Measurements from ENCODE around the gene TNKS1BP1.
"Not testable (repeated sequence)": the region's sequence is repeated elsewhere in the genome, so short reads cannot be mapped to it uniquely, and the experiment has no call there.

TNKS1BP1 gene, protein sequence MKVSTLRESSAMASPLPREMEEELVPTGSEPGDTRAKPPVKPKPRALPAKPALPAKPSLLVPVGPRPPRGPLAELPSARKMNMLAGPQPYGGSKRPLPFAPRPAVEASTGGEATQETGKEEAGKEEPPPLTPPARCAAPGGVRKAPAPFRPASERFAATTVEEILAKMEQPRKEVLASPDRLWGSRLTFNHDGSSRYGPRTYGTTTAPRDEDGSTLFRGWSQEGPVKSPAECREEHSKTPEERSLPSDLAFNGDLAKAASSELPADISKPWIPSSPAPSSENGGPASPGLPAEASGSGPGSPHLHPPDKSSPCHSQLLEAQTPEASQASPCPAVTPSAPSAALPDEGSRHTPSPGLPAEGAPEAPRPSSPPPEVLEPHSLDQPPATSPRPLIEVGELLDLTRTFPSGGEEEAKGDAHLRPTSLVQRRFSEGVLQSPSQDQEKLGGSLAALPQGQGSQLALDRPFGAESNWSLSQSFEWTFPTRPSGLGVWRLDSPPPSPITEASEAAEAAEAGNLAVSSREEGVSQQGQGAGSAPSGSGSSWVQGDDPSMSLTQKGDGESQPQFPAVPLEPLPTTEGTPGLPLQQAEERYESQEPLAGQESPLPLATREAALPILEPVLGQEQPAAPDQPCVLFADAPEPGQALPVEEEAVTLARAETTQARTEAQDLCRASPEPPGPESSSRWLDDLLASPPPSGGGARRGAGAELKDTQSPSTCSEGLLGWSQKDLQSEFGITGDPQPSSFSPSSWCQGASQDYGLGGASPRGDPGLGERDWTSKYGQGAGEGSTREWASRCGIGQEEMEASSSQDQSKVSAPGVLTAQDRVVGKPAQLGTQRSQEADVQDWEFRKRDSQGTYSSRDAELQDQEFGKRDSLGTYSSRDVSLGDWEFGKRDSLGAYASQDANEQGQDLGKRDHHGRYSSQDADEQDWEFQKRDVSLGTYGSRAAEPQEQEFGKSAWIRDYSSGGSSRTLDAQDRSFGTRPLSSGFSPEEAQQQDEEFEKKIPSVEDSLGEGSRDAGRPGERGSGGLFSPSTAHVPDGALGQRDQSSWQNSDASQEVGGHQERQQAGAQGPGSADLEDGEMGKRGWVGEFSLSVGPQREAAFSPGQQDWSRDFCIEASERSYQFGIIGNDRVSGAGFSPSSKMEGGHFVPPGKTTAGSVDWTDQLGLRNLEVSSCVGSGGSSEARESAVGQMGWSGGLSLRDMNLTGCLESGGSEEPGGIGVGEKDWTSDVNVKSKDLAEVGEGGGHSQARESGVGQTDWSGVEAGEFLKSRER (N-terminal part only)

DNA sequence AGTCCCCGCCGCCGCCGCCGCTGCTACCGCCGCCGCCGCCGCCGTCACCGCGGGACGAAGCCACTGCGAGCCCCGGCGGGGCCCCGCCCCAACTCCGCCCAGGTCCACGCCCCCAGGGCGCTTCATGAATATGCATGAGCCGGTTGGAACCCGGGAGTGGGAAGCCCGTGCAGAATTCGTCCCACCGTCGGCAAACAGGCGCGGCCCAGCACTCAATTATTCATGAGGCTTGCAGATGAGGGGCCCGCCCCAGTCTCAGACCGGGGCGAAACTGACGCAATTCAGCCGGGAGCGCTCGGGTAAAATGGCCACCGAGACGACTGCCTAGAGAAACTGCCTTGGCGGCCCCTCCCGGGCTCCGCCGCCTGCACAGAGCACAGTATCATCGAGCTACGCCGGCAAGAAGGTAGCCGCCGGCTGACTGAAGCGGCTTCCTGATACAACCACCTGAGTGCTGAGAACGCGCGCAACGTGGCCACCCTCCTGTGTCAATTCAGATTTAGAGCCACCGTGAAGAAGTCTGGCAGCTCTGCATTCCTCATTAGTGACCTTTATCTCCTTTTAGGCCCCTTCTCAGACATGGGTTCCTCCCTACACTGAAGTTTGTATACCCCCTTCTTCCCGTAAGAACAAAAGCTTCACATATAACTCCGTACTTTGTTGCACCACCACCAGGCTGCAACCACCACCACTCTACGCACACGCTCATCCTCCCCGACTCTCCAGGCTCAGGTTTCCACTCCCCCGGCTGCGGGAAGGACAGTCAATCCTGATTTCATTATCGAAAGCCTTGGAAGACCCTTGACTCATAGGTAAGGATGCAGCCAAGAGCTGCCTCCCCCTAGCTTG is at the start of gene TNKS1BP1:
Gene TNKS1BP1, minus strand, starts transcription at position 67 of the 849 bp plus-strand sequence. CDS start 3,067 bp downstream, outside the sequence.
- peak; percentile 94 for DNase-seq

DNA sequence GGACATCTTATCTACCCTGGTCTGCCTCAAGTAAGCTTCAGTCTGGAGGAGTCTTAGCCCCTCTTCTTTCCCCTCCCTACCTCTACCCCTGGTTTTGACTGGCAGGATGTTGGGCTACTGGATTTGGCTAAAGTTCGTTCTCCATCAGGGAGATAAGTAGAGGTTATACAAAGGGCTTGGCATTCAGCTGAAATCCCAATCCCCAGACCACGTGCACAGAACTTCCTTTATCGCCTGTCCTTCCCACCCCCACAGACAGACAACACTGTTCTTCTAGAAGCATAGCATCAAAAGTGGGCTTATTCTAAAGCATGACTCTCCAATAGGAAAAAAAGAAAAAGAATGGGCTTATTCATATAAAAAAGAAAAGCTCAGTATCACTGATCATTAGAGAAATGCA is 48.4 kb upstream of the TNKS1BP1 start:
- no peak for DNase-seq

DNA sequence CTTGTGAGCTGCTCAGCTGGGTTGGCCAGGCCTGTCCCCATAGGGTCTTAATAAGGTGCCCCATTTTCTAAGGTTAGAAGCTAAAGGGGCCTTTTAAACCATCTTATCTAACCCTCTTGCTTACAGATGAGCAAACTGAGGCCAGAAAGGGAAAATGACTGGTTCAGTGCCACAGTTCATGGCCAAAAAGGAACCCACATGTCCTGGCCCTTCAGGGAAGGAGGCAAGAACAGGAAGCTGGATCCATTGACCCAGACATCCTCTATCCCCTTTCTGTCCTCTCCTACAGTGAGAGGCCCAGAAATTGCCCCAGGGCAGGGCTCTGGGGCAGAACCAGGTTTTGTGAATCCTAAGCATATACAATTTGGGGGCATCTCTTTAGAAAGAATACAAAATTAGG is 46.2 kb upstream of the TNKS1BP1 start:
- no peak for DNase-seq

DNA sequence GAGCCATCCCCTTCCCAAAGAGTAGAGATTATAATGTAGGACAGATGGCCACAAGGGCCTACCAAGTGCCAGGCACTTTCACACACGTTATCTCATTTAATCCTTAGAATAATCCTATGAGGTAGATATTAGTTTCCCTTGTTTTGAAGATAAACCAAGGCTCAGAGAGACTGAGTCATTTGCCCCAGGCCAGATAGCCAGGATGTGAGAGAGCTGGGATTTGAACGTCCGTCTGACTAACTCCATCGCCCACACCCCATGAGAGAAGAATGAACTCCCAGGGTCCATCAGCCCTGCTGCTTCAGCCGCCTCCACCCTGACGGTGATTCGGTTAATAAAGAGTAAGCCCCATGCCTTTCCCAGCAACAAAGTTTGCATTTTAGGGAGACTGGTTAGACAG is 45.5 kb upstream of the TNKS1BP1 start:
- no peak for DNase-seq

DNA sequence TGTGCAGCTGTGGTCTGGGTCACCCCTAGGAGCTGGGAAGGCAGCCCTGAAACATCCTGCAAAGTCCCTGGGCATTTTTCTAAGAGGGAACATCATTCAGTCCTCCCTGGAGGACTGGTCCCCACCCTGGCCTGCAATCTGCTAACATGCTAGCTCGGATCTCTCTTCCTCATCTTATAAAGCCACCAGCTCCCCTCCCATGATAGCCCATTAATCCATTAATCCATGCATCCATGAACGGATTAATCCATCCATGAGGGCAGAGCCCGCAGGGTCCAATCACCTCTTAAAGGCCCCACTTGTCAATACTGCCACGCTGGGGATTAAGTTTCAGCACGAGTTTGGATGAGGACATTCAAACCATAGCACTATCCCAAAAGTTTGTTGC is 44.1 kb upstream of the TNKS1BP1 start:
- DNase-seq, result no peak

DNA sequence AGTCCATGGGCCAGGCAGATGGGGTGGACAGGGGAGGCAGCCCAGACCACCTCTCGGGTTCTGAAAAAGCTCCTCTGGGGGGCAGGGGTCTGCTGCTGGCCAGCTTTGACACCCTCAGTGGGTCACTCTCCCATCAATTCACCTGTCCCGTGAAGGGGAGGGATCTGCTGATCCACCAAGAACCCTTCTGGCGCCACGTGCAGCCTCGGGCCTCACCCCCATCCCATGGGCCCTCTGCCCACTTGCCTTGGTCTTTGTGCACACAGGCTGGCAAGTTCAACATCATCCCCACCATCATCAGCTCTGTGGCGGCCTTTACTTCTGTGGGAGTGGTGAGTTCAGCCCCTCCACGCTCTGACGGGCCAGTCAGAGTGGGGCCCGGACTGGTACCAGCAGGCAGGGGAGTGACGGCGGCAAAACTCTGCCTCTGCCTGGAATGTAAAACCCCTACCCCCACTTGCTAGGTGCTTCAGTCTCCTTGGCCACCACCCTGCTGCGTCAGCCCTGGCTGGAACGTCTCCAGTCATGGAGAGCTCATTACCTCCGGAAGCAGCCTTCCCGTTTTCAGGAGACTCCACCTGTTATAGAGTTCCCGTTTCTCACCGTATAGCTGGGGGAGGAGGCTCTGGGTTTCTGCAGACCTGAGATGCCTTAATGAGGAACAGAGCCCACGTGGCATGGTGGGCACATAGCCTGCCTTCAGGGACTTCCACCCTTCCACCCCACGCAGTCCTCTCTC is 43.5 kb upstream of the TNKS1BP1 start:
- DNase-seq, result no peak

DNA sequence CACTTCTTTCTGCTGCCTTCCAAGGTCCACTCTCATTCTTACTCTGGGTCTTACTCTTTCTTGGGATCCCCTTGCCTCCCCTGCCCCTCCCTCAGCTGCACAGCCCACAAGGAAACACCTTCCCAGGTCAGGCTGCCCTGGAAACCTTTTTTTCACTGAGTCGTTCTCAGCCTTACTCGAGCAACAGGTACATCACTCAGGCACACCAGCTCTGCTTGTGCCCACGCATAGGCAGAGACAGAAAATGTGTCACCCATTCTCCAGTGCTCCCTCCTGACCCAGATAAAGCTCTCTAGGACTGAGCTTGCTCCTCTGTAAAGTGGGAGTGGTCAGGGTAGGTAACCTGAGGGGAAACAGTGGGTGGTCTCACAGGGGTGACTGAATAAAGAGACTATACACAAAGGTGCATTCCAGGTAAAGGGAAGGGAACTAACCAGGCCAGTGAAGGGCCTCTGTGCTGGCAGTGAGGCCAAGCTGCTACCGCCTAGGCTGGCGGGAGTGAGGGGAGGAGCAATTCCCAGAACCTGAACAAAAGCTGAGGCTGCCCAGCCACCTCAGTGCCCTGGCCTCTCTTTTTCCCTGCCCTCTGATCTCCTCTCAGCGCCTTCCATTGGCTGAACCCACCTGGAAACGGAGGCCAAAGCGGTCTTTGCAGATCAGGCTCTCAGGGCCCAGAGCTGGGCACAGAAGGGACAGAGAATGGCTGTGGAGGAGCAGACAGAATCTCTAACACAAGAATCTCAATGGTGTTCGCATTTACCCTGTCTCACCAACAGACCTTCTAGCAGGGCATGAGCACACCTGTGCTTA is 40.3 kb upstream of the TNKS1BP1 start:
- no peak for DNase-seq

DNA sequence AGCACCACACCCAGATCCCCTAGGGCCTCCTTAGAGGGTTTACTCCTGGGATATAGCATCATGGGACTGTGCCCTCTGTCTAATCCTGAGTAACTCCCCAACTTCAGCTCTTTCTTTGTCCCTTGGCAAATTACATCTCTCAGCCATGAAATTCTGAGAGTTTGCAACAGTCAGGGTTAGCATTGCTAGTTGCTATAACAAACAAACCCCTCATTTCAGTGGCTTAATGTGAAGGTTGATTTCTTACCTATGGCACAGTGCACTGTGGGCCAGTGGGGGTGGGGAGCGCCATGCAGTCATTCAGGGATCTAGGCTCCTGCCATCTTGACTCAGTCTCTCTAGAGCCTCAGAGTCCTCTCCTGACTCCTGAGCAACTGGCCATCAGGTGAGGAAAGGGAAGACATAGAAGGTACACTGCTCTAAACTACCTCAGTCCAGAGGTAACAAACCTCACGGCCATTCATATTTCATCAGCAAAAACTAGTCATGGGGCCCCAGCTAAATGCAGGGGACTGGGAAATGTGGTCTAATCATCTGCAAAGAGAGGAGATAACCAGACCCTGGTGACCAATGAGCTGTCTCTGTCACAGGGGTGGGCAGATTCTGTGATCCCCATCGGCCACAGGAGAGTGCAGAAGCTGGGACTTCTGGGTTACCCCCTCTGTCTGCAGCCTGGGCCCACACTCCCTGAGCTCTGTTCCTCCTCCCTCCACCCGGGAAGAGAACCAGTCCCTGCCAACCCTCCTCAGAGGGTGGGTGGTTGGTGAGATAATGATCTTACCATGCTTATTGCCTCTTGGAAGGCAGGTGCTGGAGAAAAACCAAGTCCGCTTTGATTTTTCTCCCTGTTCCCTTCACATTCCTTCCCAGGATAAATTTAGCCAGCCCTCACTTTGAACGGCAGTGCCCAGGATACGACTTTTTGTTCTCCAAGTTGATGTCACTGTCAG is 38.7 kb upstream of the TNKS1BP1 start:
- DNase-seq, result no peak

DNA sequence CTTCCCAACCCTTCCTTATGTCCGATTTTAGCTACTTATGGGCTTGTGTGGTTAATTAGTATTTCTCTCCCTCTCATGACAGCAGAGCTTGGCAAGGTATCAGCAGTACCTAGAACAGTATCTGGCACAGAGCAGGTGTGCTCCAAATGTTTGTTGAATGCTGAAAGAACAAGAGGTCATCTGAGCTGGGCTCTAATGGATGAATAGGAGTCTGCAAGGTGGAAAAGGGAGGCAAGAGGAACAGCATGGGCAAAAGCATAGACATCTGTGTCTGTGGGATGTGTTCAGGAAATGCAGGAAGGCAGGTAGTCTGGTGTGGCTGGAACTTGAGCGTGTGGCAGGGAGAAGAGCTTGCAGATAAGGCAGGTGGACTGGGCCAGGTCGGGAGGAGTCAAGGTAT is 37.2 kb upstream of the TNKS1BP1 start:
- DNase-seq, result no peak

DNA sequence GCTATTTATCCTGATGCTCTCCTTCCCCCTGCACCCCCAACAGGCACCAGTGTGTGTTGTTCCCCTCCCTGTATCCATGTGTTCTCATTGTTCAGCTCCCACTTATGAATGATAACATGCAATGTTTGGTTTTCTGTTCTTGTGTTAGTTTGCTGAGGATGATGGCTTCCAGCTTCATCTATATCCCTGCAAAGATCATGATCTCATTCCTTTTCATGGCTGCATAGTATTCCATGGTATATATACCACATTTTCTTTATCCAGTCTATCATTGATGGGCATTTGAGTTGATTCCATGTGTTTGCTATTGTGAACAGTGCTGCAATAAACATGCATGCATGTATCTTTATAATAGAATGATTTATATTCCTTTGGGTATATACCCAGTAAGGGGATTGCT is 36.7 kb upstream of the TNKS1BP1 start:
- DNase-seq, result not testable (repeated sequence)

DNA sequence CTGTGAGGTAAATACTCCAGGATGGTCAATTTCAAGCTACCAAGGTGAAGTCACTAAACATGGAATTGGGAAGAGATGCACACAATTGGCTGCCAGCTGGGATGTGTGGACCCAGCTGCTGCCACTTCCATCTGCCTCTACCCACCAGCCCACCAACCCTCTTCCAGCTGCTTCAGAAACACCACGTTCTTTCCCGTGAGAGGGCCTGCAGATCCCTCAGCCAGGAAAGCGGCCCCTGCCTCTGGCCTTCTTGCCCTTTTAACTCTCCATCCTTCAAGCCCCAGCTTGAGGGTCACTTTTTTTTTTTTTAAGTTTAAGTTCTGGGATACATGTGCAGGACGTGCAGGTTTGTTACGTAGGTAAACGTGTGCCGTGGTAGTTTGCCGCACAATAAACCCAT is 36.2 kb upstream of the TNKS1BP1 start:
- DNase-seq, result no peak

DNA sequence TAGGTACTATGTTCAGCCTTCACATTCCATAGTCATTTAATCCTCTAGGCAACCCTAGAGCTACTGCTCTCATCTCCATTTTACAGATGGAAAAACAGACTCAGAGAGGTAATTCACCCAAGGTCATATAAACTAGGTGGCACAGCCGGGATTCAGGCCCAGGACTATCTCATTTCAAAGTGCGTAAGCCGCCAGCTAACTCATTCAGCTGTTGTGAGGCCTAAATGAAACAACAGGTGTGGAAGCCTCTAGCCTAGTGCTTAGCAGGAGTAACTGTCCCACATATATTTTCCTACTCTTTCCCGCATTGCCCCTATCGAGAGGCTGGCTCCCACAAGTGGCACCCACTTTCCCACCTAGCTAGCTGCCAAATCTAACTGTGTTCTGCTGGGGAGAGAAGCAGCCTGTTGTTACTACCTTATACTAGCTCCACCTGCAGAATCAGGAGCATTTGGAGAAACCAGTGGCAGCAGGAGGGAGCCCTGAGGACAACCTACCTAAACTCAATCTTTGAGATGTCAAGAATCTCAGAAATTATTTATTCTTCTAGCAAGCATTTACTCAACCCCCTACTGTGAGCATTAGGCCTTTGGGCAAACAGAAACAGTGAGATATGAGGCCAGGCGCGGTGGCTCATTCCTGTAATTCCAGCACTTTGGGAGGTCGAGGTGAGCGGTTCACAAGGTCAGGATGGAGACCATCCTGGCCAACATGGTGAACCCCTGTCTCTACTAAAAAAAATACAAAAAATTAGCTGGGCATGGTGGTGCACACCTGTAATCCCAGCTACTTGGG is 35.3 kb upstream of the TNKS1BP1 start:
- DNase-seq, result no peak

DNA sequence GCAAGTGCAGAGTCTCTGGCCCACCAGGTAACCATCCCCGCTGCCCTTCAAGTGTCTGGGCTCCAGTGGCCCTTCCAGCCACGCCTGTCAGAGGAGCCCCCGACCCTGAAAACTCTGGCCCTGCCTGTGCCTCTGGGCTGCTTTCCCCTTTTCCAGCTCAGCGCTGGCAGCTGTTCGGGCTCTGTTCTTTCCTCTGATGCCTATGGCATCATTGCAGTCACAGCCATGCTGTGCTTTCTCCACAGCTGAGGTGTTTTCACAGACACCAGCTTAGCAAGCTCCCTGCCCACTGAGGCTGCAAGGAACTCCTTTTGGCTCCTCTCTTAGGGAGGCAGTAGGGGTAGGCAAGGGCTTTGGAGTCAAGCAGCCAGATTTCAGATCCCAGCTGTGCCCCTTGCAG is 34.6 kb upstream of the TNKS1BP1 start:
- DNase-seq, result no peak

DNA sequence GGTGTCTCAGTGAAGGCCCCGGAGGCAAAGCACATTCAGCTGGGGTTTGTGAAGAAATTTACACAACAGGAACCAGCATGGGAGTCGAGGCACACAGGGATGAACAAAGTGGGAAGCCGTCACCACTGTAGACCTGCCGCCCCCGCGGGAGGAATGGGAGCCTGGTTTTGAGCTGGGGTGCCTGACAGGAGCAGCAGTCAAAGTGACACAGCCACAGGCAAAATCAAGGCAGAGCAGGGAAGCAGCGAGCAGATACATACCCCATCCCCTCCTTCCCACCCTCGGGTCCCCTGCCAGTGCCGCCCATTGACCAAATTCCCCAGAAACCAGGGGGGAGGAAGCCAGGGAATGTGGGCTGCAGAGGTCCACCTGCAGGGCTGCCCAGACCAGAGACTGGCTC is 34.2 kb upstream of the TNKS1BP1 start:
- DNase-seq, result no peak

DNA sequence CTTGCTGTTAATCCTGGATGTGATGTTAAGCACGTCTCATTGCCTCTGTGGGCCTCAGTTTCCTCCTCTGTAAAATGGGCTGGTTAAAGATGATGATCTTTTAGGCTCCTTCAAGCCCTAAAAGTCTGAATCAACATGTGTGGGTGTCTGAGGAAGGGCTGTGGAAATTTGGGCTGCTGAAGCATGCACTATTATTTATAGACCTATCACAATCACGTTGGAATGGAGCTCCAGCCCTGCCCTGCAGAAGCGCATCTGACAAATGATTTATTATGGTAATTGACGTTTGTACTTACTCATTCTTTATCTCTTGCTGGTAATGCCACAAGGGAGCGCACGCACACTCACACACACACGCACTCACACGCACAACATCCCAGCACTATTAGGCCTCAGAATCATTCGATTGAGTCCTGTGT is 33.8 kb upstream of the TNKS1BP1 start:
- DNase-seq, result no peak

DNA sequence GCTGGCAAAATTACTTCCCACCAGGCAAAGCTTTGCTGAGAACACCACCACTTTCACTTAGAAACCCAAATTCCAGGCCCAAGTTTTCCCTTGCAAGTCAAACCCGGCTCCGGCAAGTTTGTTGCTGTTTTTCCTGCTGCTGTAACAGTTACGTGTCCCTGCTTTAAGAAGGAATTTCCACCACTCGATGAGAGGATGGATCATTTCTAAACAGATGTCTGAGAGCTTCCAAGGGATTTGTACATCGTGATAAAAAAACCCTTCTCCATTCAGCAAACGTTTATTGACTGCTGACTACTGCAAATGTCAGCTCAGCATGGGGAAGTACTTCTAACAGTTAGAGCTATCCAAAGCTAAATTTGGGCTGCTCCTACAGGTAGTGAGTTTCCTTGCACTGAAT is 33.1 kb upstream of the TNKS1BP1 start:
- DNase-seq, result no peak

DNA sequence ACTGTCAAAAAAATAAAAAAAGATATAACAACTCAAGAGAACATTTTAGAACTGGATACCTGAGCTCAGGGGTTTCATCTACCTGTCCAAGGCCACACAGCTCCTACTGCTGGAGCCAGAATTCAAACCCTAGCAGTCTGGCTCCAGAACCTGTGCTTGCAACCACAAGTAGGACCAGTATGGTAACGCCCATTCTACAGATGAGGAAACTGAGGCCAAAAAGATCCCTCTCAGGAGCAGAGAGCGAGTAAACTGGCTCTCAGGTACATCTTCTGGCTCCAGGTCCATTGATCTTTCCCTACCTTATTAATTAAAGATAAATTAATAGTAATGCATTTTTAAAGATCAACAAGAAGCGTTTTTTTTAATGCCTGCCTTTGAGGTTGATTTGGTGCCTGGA is 32.6 kb upstream of the TNKS1BP1 start:
- no peak for DNase-seq

DNA sequence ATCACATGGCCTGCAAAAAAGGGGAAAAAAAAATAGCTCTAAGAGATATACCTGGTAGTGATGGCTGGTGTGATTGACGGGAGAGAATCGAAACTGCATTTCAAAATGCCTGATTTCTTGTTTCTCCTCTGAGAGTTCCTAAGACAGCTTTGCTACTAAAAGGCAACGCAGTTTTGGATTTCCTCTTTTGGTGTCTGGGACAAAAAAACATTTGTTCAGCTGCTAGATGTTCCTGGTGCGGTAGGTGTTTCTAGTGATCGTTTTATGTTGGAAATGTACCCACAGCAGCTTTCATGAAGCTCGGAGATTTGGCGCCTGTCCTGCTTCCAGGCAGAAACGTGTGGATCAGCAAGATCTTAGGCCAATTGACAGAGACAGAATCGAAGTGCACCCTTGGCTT is 31.5 kb upstream of the TNKS1BP1 start:
- DNase-seq, result no peak

DNA sequence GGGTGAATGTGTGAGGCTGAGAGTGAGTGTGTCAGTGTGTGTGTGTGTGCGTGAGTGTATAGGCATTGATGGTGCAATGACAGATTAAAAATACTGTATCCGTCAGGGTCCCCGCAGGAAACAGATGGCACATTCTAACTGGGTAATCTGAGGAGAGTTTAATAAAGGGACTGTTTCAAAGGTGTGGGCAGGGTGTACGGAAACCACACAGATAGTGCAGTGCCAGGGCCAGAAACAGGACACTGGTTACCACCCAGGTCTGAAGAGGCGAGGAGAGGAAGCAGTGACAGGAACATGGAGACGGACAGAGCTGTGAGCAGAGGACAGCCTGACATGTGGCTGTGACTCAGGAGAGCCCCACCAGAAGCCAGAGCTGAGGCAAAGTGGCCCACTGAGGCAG is 29.9 kb upstream of the TNKS1BP1 start:
- DNase-seq, result no peak

All from NCI-H2081 (cell line).